Measurements from ENCODE around the gene MAP3K15.

Gene MAP3K15

GRCh38 chrX:19343085-19343534, 172.2 kb downstream of the MAP3K15 start:
- DNase-seq (ENCODE audit: low read depth) = no peak

GRCh38 chrX:19342331-19342906, 172.9 kb downstream of the MAP3K15 start:
- no peak for DNase-seq (ENCODE audit: low read depth)

DNA sequence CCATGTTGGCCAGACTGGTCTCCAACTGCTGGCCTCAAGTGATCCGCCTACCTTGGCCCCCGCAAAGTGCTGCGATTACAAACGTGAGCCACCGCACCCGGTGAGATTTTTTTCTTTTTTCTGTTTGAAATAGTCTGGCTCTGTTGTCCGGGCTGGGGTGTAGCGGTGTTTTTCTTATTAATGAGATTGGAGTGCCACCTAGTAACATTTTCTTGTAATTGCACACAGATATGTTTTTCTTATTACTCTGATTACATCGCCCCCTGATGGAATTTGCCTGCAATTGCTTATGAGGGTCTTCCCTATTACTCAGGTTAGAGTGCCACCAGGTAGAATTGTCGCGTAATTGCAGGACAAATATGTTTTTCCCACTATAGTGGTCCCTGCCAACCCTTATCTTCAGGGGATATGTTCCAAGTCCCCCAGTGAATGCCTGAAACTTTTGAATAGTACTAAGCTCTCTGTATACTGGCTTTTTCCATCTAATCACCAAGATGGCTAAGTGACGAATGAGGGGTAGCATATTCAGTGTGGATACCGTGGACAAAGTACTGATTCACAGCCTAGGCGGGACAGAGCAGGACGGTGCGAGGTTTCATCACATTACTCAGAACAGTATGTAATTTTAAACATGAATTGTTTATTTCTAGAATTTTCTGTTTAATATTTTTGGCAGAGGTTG, 180.2 kb downstream of the MAP3K15 start:
- DNase-seq (ENCODE audit: low read depth) = no peak

DNA sequence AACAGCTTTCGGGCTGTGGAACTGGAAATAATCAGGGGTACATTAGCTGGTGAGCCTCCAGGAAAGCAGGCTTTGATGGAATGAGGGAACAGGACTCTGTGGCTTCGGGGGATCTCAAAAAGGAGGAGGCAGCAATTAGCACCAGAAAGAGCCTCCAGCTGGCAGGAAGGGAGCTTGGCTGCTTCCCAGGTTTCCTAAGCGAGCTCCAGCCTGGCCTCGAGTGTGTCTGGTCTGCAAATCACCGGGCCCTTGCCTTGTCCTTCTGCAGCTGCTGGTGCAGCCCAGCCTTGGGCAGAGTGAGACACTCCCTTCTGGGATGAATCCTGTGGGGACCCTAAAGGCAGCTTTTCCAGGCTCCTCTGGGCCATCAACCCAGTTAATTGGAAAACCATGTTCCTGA, 182.3 kb downstream of the MAP3K15 start:
- peak; percentile 13 for DNase-seq (ENCODE audit: low read depth)

DNA sequence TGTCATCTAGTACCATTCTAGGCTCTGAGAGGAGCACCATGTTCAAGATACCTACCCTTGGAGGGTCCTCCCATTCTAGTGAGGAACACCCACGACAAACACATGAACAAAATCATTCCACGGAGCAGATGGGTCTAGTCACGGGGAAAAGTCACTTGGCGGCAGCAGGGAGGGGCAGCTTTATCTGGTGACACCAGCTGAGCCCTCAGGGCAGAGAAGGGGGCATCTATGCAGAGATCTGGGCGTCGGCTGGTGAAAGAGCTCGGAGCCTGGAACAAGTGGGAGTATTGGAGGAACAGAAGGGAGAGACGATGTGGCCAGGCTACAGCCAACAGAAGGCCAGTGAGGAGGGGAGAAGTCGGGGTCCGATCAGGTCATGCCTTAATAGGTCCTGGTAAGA, 183.5 kb downstream of the MAP3K15 start:
- no peak for DNase-seq (ENCODE audit: low read depth)

DNA sequence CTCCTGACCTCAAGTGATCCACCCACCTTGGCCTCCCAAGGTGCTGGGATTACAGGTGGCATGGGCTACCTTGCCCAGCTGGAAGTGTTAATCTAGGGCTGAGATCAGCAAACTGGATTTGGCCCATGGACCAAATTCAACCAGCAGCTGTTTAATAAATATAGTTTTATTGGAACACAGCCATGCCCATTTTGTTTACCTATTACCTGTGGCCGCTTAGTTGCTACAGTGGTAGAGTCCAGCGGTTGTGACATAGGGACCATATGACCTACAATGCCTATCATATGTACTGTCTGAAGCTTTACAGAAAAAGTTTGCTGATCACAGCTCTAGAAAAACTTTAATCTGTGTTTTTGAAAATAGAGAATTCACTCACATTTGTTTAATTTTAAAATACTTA, 188.7 kb downstream of the MAP3K15 start:
- DNase-seq (ENCODE audit: low read depth) = no peak
